HG03103 (cell line): ENCODE measurements around the gene MUSK.

Source experiments
- ATAC-seq: cut with Tn5 transposase; IDR thresholded peaks from one replicate; pipeline ENCODE4 v1.9.1; 2021; ENCODE audit warnings: low read depth; ENCODE audit not compliant: unreplicated experiment

Gene MUSK

DNA sequence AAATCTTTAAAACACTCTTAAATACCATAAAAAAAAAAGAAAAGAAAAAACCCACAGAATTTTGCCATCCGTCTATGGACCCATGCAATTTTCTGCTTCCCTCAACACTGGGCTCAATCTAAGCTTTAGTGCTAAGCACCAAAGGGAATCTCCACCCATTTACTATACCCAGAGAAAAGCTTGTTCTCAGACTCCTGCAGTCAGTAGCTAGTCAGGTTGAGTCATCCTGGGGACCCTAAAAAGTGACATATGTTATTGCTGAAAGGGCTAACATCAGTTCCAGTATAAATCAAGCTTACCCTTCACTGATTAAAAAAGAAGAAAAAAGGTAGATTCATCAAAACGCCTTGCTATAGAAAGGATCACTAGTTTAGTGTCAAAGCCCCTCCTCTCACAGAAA lies 177.6 kb downstream of the MUSK start:
- no peak for ATAC-seq

DNA sequence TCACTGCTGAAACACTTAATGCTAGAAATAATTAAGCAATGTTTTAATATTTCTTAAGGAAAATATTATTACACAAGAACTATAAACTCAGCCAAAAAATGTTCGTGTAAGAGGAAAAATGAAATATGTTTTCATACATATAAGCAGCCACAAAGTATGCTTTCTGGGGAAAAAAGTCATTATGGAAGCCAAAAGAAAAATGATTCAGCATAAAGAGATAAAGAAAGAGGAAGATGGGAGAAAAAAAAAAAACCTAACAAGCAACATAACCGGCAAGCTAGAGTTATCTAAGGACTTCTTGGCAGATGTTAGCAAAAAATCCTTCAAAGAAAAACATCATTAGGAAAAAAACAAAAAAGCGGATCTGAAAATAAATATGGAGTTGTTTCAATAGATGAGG lies 179.1 kb downstream of the MUSK start:
- ATAC-seq, result no peak

DNA sequence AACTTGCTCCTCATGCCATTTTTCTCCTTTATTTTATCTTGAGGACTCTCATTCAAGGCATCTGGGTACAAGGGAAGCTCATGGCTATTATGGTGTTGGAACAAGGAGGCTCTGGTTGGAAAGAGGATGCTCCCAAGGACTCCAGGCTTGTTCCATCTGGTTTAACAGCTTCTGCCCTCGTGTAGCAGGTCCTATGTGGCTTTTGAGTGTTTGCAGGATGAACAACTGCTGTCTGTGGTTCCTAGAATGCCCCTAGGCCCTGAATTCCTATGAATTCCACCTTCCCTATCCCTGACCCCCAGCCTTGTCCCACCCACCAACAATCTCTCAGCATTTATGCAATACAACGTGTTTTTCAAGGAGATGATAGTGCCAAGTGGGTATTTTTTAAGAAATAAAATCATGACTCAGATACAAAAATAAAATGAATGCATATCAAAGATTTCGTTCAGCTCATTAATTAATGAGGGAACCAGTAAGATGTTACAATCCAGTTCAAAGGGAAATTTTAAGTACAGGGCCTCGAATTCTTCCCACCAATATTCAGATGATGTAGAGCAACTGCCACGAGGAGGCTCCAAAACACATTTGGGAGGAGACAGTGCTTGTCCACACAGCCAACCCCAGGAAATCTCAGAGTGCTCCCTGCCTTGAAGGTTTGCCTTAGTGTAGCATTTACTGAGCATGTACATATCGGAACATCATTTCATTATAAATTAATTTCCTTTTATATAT lies 182.0 kb downstream of the MUSK start:
- ATAC-seq, result no peak
